Keratinocyte (primary cell): ENCODE measurements around the gene ARHGAP12.

Experiments
- CTCF ChIP-seq, 3 experiments: IDR thresholded peaks in 1 of 3; conservative IDR thresholded peaks in 1 of 3; optimal IDR thresholded peaks in 1 of 3; 2 replicates in 2 of 3; 3 replicates in 1 of 3; pipeline versions ENCODE3 to v1.5.1; 2011; ENCODE audit warnings: low read length in 3 of 3, mild to moderate bottlenecking in 3 of 3, moderate library complexity in 2 of 3, control low read depth in 1 of 3, inconsistent platforms in 1 of 3; ENCODE audit not compliant: insufficient read depth in 2 of 3; ENCODE audit errors: extremely low read depth in 1 of 3
- EZH2 ChIP-seq: IDR thresholded peaks from one replicate; pipeline ENCODE4 v1.6.1; 2012; ENCODE audit warnings: inconsistent platforms, mild to moderate bottlenecking, low read length, moderate library complexity

GRCh38 chr10:31947144-31947926, 18.7 kb upstream of the ARHGAP12 start:
- peak in 2 of 3 experiments; percentile 18 to 60 for TF ChIP-seq CTCF (optimal IDR thresholded peaks at IDR 0.05 in 1 of 3, IDR thresholded peaks at IDR 0.05 in 1 of 3, conservative IDR thresholded peaks at IDR 0.05 in 1 of 3; ENCODE audit: extremely low read depth in 1 of 3, insufficient read depth in 2 of 3, low read length in 3 of 3)
- TF ChIP-seq EZH2, result no peak
